Neural cell (in vitro differentiated cells): ENCODE data around the gene VIM.

Experiments
- CTCF ChIP-seq: fragments of 450-650 bp; IDR thresholded peaks from 2 replicates; pipeline ENCODE4 v1.5.1; 2014; ENCODE audit warnings: antibody characterized with exemption, mild to moderate bottlenecking, moderate library complexity; ENCODE audit not compliant: poor library complexity, severe bottlenecking
- EP300 ChIP-seq: fragments of 450-650 bp; conservative IDR thresholded peaks from 2 replicates; pipeline ENCODE4 v1.6.1; 2014; ENCODE audit warnings: antibody characterized with exemption, mild to moderate bottlenecking, moderate library complexity; ENCODE audit not compliant: poor library complexity, severe bottlenecking
- EZH2 ChIP-seq: fragments of 200-600, 300-800 bp; shearing (Covaris generic), sonication (generic); IDR thresholded peaks from 2 replicates; pipeline ENCODE4 v1.6.1; 2014; ENCODE audit warnings: antibody characterized with exemption, low read length, borderline replicate concordance, mild to moderate bottlenecking; ENCODE audit not compliant: insufficient read depth, poor library complexity, severe bottlenecking
- MXI1 ChIP-seq: fragments of 450-650 bp; conservative IDR thresholded peaks from 2 replicates; pipeline ENCODE4 v1.6.1; 2014; ENCODE audit warnings: antibody characterized with exemption, mild to moderate bottlenecking; ENCODE audit not compliant: poor library complexity, severe bottlenecking
- POLR2AphosphoS5 ChIP-seq: IDR thresholded peaks from 2 replicates; pipeline ENCODE4 v1.6.1; 2012
- RAD21 ChIP-seq: fragments of 450-650 bp; conservative IDR thresholded peaks from 2 replicates; pipeline ENCODE4 v1.6.1; 2014; ENCODE audit warnings: antibody characterized with exemption, mild to moderate bottlenecking, moderate library complexity
- REST ChIP-seq: IDR thresholded peaks from 2 replicates; pipeline ENCODE4 v1.6.1; 2012; ENCODE audit warnings: borderline replicate concordance
- TAF1 ChIP-seq: IDR thresholded peaks from 2 replicates; pipeline ENCODE4 v1.6.1; 2012; ENCODE audit warnings: low read depth

GRCh38 chr10:17225808-17226207 lies 2.2 kb upstream of the VIM start:
- TF ChIP-seq CTCF (no peak), EZH2 (no peak), TAF1 (no peak), POLR2AphosphoS5 (no peak), REST (no peak), RAD21 (no peak), EP300 (no peak), MXI1 (no peak)
